Spinal cord (tissue), 10 donors: ENCODE measurements around the gene TNIK. TPM values are rescaled to one million over a fixed set of nuclear protein-coding genes. Genes with fewer than 3 reads are reported as not detected.

Experiments used
- DNase-seq, 6 donors: peaks; one replicate each; pipeline versions ENCODE4 v3.0.0 to v3.0.0-alpha.2; 2013 to 2015; ENCODE audit warnings: low spot score in 6 of 6, low read depth in 4 of 6
- H3K27ac ChIP-seq: one replicate; pipeline ENCODE4 v1.5.1; 2013; ENCODE audit warnings: low read depth, low read length, control low read depth
- H3K27me3 ChIP-seq: one replicate; pipeline ENCODE4 v1.6.1; 2013; ENCODE audit warnings: low read length; ENCODE audit not compliant: control insufficient read depth, insufficient read depth
- H3K36me3 ChIP-seq: one replicate; pipeline ENCODE4 v1.6.1; 2013; ENCODE audit warnings: low read length; ENCODE audit not compliant: control insufficient read depth, insufficient read depth
- H3K4me1 ChIP-seq: one replicate; pipeline ENCODE4 v1.6.1; 2013; ENCODE audit warnings: low read length; ENCODE audit not compliant: control insufficient read depth, insufficient read depth
- H3K4me3 ChIP-seq: one replicate; pipeline ENCODE4 v1.5.1; 2013; ENCODE audit warnings: low read depth, low read length, control low read depth
- H3K9me3 ChIP-seq: one replicate; pipeline ENCODE4 v1.6.1; 2013; ENCODE audit warnings: low read length; ENCODE audit not compliant: control insufficient read depth, insufficient read depth
- WGBS: methylation state at CpG from one replicate; pipeline ENCODE4 v1.1.5; 2013; ENCODE audit warnings: missing lambda C conversion rate; ENCODE audit not compliant: insufficient coverage; 5-methylcytosine and 5-hydroxymethylcytosine counted together
- polyA plus RNA-seq, 2 donors: library from polyadenylated mRNA; unstranded; fragments of 120-200 nt; gene quantifications; one replicate each; pipeline ENCODE4 v1.2.1, GENCODE V29; 2013; ENCODE audit not compliant: insufficient read length in 2 of 2
- total RNA-seq, 2 donors: library from RNA; depleted of rRNA in 1 of 2; stranded (reverse); fragments of 120-200 nt in 1 of 2; fragments of >200 nt in 1 of 2; gene quantifications; one replicate each; pipeline versions ENCODE4 v1.2.3 to v1.2.4, GENCODE V29; 2013 to 2014
- donor health status: healthy.

Gene TNIK
- total and polyA plus RNA-seq, 4 donors, result 38.3 to 105 (median 88.5) TPM

GRCh38 chr3:171177553-171177952 is 282.7 kb downstream of the TNIK start:
- Histone ChIP-seq H3K27ac (no peak overlapping the region), H3K4me1 (peaks cover 8% of the 10 kb centered on the region), H3K36me3 (peaks cover 12% of the 10 kb centered on the region), H3K27me3 (no peaks in the 10 kb centered on the region), H3K4me3 (no peak overlapping the region), H3K9me3 (no peaks in the 10 kb centered on the region)
- no CpG with 5 or more reads among the region's 2 CpGs for WGBS
- no peak for DNase-seq

- WGBS, result 75% methylated on average over 1 of the region's 3 CpGs
- H3K27ac ChIP-seq, result no peak overlapping the region
- peaks cover 8% of the 10 kb centered on the region for H3K4me1 ChIP-seq
- no peaks in the 10 kb centered on the region for H3K27me3 ChIP-seq
- H3K4me3 ChIP-seq, result no peak overlapping the region
- no peaks in the 10 kb centered on the region for H3K9me3 ChIP-seq
- DNase-seq, result no peak
- H3K36me3 ChIP-seq, result peaks cover 12% of the 10 kb centered on the region
Observed at GRCh38 chr3:171177056-171177455, 283.1 kb downstream of the TNIK start.

DNA sequence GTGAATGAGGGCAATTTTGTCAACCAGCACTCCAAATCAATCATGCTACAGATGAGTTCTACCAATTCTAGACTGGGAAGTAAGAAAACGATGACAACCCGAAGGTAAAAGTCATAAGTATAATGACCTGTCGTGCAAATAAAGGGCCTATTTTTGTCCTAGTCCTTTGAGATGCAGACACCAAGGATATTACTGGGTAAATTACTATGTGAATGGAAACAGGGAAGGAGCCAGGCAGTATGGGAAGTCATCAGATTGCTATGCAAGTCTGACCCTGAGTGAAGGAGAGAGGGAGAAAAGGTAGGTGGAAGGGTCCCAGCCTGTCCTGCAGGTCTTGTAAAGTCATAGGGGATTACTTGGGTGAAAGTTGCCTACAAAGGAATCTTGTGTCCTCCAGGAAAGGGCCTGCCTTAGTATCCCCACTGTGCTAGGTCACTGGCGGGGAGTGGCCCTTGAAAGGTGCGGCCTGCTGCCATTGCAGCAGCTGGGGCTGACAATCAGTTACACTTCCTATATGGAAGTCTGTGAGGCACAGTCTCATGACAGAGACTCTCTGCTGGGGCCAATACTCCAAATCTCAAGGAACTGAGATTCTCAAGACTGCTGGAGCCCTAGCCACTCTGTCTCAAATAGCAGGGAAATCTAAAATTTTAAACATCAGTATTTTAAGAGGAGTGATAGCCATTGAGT is 283.8 kb downstream of the TNIK start:
- no peak for DNase-seq
- peaks cover 12% of the 10 kb centered on the region for H3K36me3 ChIP-seq
- H3K4me3 ChIP-seq, result no peak overlapping the region
- H3K27ac ChIP-seq, result no peak overlapping the region
- H3K27me3 ChIP-seq, result no peaks in the 10 kb centered on the region
- 98% methylated on average over 4 of the region's 5 CpGs for WGBS
- no peaks in the 10 kb centered on the region for H3K9me3 ChIP-seq
- peaks cover 8% of the 10 kb centered on the region for H3K4me1 ChIP-seq

DNA sequence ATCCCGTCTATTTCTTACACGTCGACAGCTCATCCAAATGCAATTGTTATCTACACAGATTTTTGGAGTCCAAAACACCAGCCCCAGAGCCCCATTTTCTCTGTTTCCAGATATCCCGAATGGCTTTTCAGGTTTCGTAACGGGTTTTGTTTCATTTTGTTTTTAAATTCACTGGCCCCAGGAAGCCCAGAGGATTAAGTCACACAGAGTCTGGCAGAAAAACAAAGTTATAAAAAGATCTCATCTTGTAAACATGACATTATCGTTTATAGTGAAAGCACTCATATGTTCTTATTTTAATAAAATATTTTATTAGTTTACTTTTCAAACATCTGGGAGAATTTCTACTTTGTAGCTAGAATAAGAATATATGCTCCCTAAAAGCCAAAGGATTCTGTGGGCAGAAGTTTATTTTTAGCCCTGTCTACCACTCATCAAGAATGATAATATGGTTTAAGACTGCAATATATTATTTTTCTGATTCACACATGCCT is 284.4 kb downstream of the TNIK start:
- H3K9me3 ChIP-seq, result no peaks in the 10 kb centered on the region
- no peaks in the 10 kb centered on the region for H3K27me3 ChIP-seq
- H3K4me3 ChIP-seq, result no peak overlapping the region
- DNase-seq, result peak in 1 of 6 donors; percentile 32
- H3K36me3 ChIP-seq, result peaks cover 12% of the 10 kb centered on the region
- WGBS, result 70% methylated on average over 2 of the region's 7 CpGs
- H3K4me1 ChIP-seq, result peaks cover 8% of the 10 kb centered on the region
- no peak overlapping the region for H3K27ac ChIP-seq

DNA sequence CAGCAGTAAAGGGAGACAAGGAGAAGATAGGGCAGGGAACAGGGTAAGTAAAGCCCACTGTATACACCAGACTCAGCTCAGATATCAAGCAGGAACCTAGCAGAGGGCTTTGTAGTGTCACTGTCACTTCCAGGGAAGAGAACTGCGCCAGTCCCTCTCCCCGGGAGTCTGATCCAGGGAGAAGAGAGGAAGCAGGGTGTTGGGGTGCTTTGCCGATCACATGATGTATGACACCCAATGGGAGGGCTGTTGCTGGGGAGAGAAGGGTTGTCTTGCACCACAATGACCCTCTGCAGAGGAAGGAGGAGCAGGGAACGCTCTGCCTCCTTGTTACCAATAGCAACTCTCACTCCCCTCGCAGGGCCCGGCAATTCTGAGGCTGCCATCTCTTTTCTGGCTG is 286.5 kb downstream of the TNIK start:
- H3K9me3 ChIP-seq, result no peaks in the 10 kb centered on the region
- peak overlapping the region; percentile 64 for H3K27ac ChIP-seq
- peaks cover 8% of the 10 kb centered on the region for H3K4me1 ChIP-seq
- no peak overlapping the region for H3K4me3 ChIP-seq
- H3K27me3 ChIP-seq, result no peaks in the 10 kb centered on the region
- WGBS, result 40% methylated on average over 2 of the region's 6 CpGs
- peaks cover 7% of the 10 kb centered on the region for H3K36me3 ChIP-seq
- peak in 5 of 6 donors; percentile 36 to 89 (median 62) for DNase-seq

- Histone ChIP-seq H3K27me3 (no peaks in the 10 kb centered on the region), H3K9me3 (no peaks in the 10 kb centered on the region), H3K27ac (no peak overlapping the region), H3K4me3 (no peak overlapping the region), H3K4me1 (peaks cover 8% of the 10 kb centered on the region), H3K36me3 (peaks cover 7% of the 10 kb centered on the region)
- WGBS, result no CpG with 5 or more reads among the region's 4 CpGs
- DNase-seq, result no peak
Observed at GRCh38 chr3:171172070-171172469, 288.1 kb downstream of the TNIK start.

GRCh38 chr3:171169866-171170265 is 290.3 kb downstream of the TNIK start:
- Histone ChIP-seq H3K36me3 (peaks cover 10% of the 10 kb centered on the region), H3K4me3 (no peak overlapping the region), H3K4me1 (peaks cover 8% of the 10 kb centered on the region), H3K9me3 (no peaks in the 10 kb centered on the region), H3K27ac (no peak overlapping the region), H3K27me3 (no peaks in the 10 kb centered on the region)
- no CpG with 5 or more reads among the region's 1 CpG for WGBS
- no peak for DNase-seq

- H3K4me3 ChIP-seq, result no peak overlapping the region
- H3K27ac ChIP-seq, result no peak overlapping the region
- no peaks in the 10 kb centered on the region for H3K9me3 ChIP-seq
- peaks cover 12% of the 10 kb centered on the region for H3K36me3 ChIP-seq
- no peak for DNase-seq
- no CpG with 5 or more reads among the region's 2 CpGs for WGBS
- peaks cover 8% of the 10 kb centered on the region for H3K4me1 ChIP-seq
- no peaks in the 10 kb centered on the region for H3K27me3 ChIP-seq
Observed at GRCh38 chr3:171169443-171169842, 290.8 kb downstream of the TNIK start.

GRCh38 chr3:171168551-171168950 is 291.7 kb downstream of the TNIK start:
- Histone ChIP-seq H3K9me3 (no peaks in the 10 kb centered on the region), H3K4me1 (peaks cover under 1% of the 10 kb centered on the region), H3K4me3 (no peak overlapping the region), H3K36me3 (peaks cover 12% of the 10 kb centered on the region), H3K27ac (no peak overlapping the region), H3K27me3 (no peaks in the 10 kb centered on the region)
- WGBS, result 88% methylated on average over 2 of the region's 4 CpGs
- no peak for DNase-seq

GRCh38 chr3:171168086-171168485 is 292.1 kb downstream of the TNIK start:
- Histone ChIP-seq H3K36me3 (peaks cover 12% of the 10 kb centered on the region), H3K9me3 (no peaks in the 10 kb centered on the region), H3K4me3 (no peak overlapping the region), H3K4me1 (no peaks in the 10 kb centered on the region), H3K27me3 (no peaks in the 10 kb centered on the region), H3K27ac (no peak overlapping the region)
- no peak for DNase-seq
- 87% methylated on average over 3 of the region's 5 CpGs for WGBS
